Activated CD8-positive, alpha-beta memory T cell treated with anti-CD3 and anti-CD28 coated beads, Interleukin-2, amount 10 ng/mL, durations not matched to agents 7 days and 5 days (primary cell): ENCODE data around the gene RNF125. TPM values are rescaled to one million over a fixed set of nuclear protein-coding genes. Genes with fewer than 3 reads are reported as not detected.

Experiments used
- ATAC-seq: fragments of 150-1000 bp; cut with Tn5 transposase; one replicate; pipeline ENCODE4 v1.10.0; 2021; ENCODE audit warnings: moderate library complexity
- CTCF ChIA-PET: fragments of 350-600 bp; sonication (Branson Sonifier 250); formaldehyde crosslinking; loops from one replicate; lab custom pipeline; 2021; ENCODE audit warnings: antibody characterized with exemption; lab: Charles Lee
- DNase-seq: peaks from one replicate; pipeline ENCODE4 v3.0.0-alpha.2; 2020
- H3K27ac Mint-ChIP-seq: one replicate; pipeline ENCODE4 v1.8.0; 2021; ENCODE audit warnings: mild to moderate bottlenecking, mixed read lengths
- H3K27me3 Mint-ChIP-seq: one replicate; pipeline ENCODE4 v1.8.0; 2021; ENCODE audit warnings: mixed read lengths
- H3K36me3 Mint-ChIP-seq: one replicate; pipeline ENCODE4 v1.8.0; 2021; ENCODE audit warnings: mild to moderate bottlenecking, mixed read lengths
- H3K4me1 Mint-ChIP-seq: one replicate; pipeline ENCODE4 v1.8.0; 2021; ENCODE audit warnings: mixed read lengths
- H3K4me3 Mint-ChIP-seq: one replicate; pipeline ENCODE4 v1.8.0; 2021; ENCODE audit warnings: mild to moderate bottlenecking, moderate library complexity, mixed read lengths
- H3K9me3 Mint-ChIP-seq: one replicate; pipeline ENCODE4 v1.8.0; 2022; ENCODE audit warnings: low read depth, mixed read lengths
- total RNA-seq, 2 experiments: library from RNA; stranded (reverse); gene quantifications; one replicate each; pipeline ENCODE4 v1.2.3, GENCODE V29; 2021

RNF125 gene
- total RNA-seq: 10 to 100 TPM; 26.1 to 31.9 TPM

- H3K36me3 Mint-ChIP-seq: peaks cover 19% of the 10 kb centered on the region
- peak; percentile 94 for DNase-seq
- peak within 1 kb of the TSS; percentile 96 for H3K4me3 Mint-ChIP-seq
- peaks cover 2% of the 10 kb centered on the region for H3K27me3 Mint-ChIP-seq
- CTCF ChIA-PET: interaction anchor here (0.5 to 3.2 kb wide), 20 partner anchors 8 to 98 kb away, joined by 3 to 42 read pairs (median 7); partner anchors contain the start of genes RNF138 and TRAPPC8
- peak; percentile 81 for ATAC-seq
- no peaks in the 10 kb centered on the region for H3K9me3 Mint-ChIP-seq
- H3K4me1 Mint-ChIP-seq: peaks cover 38% of the 10 kb centered on the region
- H3K27ac Mint-ChIP-seq: peak within 1 kb of the TSS; percentile 98
These were observed at the start of gene RNF125 for GRCh38 chr18:32018331-32019250. Gene RNF125, plus strand, starts transcription at chr18:32018825. Its CDS starts 39 bp downstream, at chr18:32018864.

- Mint-ChIP-seq H3K9me3 (peaks cover 17% of the 10 kb centered on the region), H3K27me3 (no peaks in the 10 kb centered on the region), H3K27ac (no peak overlapping the region), H3K4me1 (no peaks in the 10 kb centered on the region), H3K36me3 (peaks cover 12% of the 10 kb centered on the region), H3K4me3 (no peak overlapping the region)
- DNase-seq: no peak
- CTCF ChIA-PET: no interaction called here
- ATAC-seq: no peak
These were observed 48.0 kb upstream of the RNF125 start for GRCh38 chr18:31970617-31971016.

GRCh38 chr18:31973929-31974546 lies 44.6 kb upstream of the RNF125 start:
- Mint-ChIP-seq H3K9me3 (peaks cover 20% of the 10 kb centered on the region), H3K4me1 (no peaks in the 10 kb centered on the region), H3K36me3 (peaks cover 16% of the 10 kb centered on the region), H3K27me3 (no peaks in the 10 kb centered on the region), H3K27ac (no peak overlapping the region), H3K4me3 (no peak overlapping the region)
- no peak for DNase-seq
- ATAC-seq: no peak
- CTCF ChIA-PET: interaction anchor here (1.3 kb wide), 1 partner anchor 252 kb away, joined by 3 read pairs; no protein-coding TSS in a partner anchor

- peaks cover 20% of the 10 kb centered on the region for H3K9me3 Mint-ChIP-seq
- H3K4me1 Mint-ChIP-seq: no peaks in the 10 kb centered on the region
- H3K27me3 Mint-ChIP-seq: no peaks in the 10 kb centered on the region
- DNase-seq (no peak), ATAC-seq (no peak)
- no peak overlapping the region for H3K27ac Mint-ChIP-seq
- no peak overlapping the region for H3K4me3 Mint-ChIP-seq
- peaks cover 19% of the 10 kb centered on the region for H3K36me3 Mint-ChIP-seq
- CTCF ChIA-PET: interaction anchor here (1.0 kb wide), 1 partner anchor 252 kb away, joined by 4 read pairs; no protein-coding TSS in a partner anchor
These were observed 42.4 kb upstream of the RNF125 start for GRCh38 chr18:31976242-31976641.

GRCh38 chr18:31977270-31977872 lies 41.3 kb upstream of the RNF125 start:
- H3K4me1 Mint-ChIP-seq: no peaks in the 10 kb centered on the region
- DNase-seq: no peak
- ATAC-seq: peak; percentile 39
- no peaks in the 10 kb centered on the region for H3K27me3 Mint-ChIP-seq
- H3K9me3 Mint-ChIP-seq: peaks cover 18% of the 10 kb centered on the region
- H3K27ac Mint-ChIP-seq: no peak overlapping the region
- H3K4me3 Mint-ChIP-seq: no peak overlapping the region
- peaks cover 18% of the 10 kb centered on the region for H3K36me3 Mint-ChIP-seq
- CTCF ChIA-PET: interaction anchor here (0.7 to 1.1 kb wide), 5 partner anchors 11 to 253 kb away, joined by 3 to 4 read pairs (median 4); no protein-coding TSS in a partner anchor

GRCh38 chr18:31978616-31979015 lies 40.0 kb upstream of the RNF125 start:
- DNase-seq (no peak), ATAC-seq (no peak)
- CTCF ChIA-PET: no interaction called here
- H3K9me3 Mint-ChIP-seq: peaks cover 18% of the 10 kb centered on the region
- peaks cover 18% of the 10 kb centered on the region for H3K36me3 Mint-ChIP-seq
- H3K4me1 Mint-ChIP-seq: no peaks in the 10 kb centered on the region
- H3K4me3 Mint-ChIP-seq: no peak overlapping the region
- H3K27me3 Mint-ChIP-seq: no peaks in the 10 kb centered on the region
- no peak overlapping the region for H3K27ac Mint-ChIP-seq

- Mint-ChIP-seq H3K36me3 (peaks cover 11% of the 10 kb centered on the region), H3K27ac (no peak overlapping the region), H3K27me3 (no peaks in the 10 kb centered on the region), H3K4me3 (no peak overlapping the region), H3K9me3 (peaks cover 9% of the 10 kb centered on the region), H3K4me1 (peaks cover 3% of the 10 kb centered on the region)
- DNase-seq (no peak), ATAC-seq (no peak)
- CTCF ChIA-PET: interaction anchor here (0.8 kb wide), 1 partner anchor 88 kb away, joined by 3 read pairs; no protein-coding TSS in a partner anchor
These were observed 38.9 kb upstream of the RNF125 start for GRCh38 chr18:31979714-31980113.

- H3K27ac Mint-ChIP-seq: no peak overlapping the region
- DNase-seq (no peak), ATAC-seq (no peak)
- H3K4me1 Mint-ChIP-seq: peaks cover 3% of the 10 kb centered on the region
- H3K36me3 Mint-ChIP-seq: peaks cover 7% of the 10 kb centered on the region
- H3K27me3 Mint-ChIP-seq: no peaks in the 10 kb centered on the region
- CTCF ChIA-PET: no interaction called here
- H3K4me3 Mint-ChIP-seq: no peak overlapping the region
- H3K9me3 Mint-ChIP-seq: peaks cover 4% of the 10 kb centered on the region
These were observed 37.8 kb upstream of the RNF125 start for GRCh38 chr18:31980863-31981262.

GRCh38 chr18:31983020-31983419 lies 35.6 kb upstream of the RNF125 start:
- CTCF ChIA-PET: no interaction called here
- Mint-ChIP-seq H3K9me3 (peaks cover 4% of the 10 kb centered on the region), H3K27ac (no peak overlapping the region), H3K36me3 (peaks cover 7% of the 10 kb centered on the region), H3K27me3 (no peaks in the 10 kb centered on the region), H3K4me1 (peaks cover 3% of the 10 kb centered on the region), H3K4me3 (no peak overlapping the region)
- ATAC-seq: no peak
- DNase-seq: no peak

GRCh38 chr18:31983976-31984375 lies 34.6 kb upstream of the RNF125 start:
- Mint-ChIP-seq H3K27me3 (no peaks in the 10 kb centered on the region), H3K4me1 (peaks cover 3% of the 10 kb centered on the region), H3K4me3 (no peak overlapping the region), H3K36me3 (peaks cover 4% of the 10 kb centered on the region), H3K9me3 (peaks cover under 1% of the 10 kb centered on the region), H3K27ac (no peak overlapping the region)
- ATAC-seq: no peak
- CTCF ChIA-PET: no interaction called here
- DNase-seq: no peak

- ATAC-seq (no peak), DNase-seq (no peak)
- CTCF ChIA-PET: no interaction called here
- Mint-ChIP-seq H3K36me3 (no peaks in the 10 kb centered on the region), H3K27ac (no peak overlapping the region), H3K9me3 (no peaks in the 10 kb centered on the region), H3K4me3 (no peak overlapping the region), H3K27me3 (no peaks in the 10 kb centered on the region), H3K4me1 (no peaks in the 10 kb centered on the region)
These were observed 27.8 kb upstream of the RNF125 start for GRCh38 chr18:31990823-31991222.

- CTCF ChIA-PET: interaction anchor here (1.0 kb wide), 1 partner anchor 9 kb away, joined by 3 read pairs; no protein-coding TSS in a partner anchor
- ATAC-seq: no peak
These were observed 22.6 kb upstream of the RNF125 start for GRCh38 chr18:31996007-31996406.

GRCh38 chr18:31998880-31999412 lies 19.7 kb upstream of the RNF125 start:
- CTCF ChIA-PET: interaction anchor here (1.4 kb wide), 1 partner anchor 15 kb away, joined by 3 read pairs; no protein-coding TSS in a partner anchor
- no peaks in the 10 kb centered on the region for H3K27me3 Mint-ChIP-seq
- no peak for DNase-seq
- no peak overlapping the region for H3K4me3 Mint-ChIP-seq
- no peak overlapping the region for H3K27ac Mint-ChIP-seq
- no peaks in the 10 kb centered on the region for H3K9me3 Mint-ChIP-seq
- ATAC-seq: no peak
- no peaks in the 10 kb centered on the region for H3K36me3 Mint-ChIP-seq
- H3K4me1 Mint-ChIP-seq: peaks cover 4% of the 10 kb centered on the region

More at GRCh38 chr18:31996007-31996406, 22.6 kb upstream of the RNF125 start:
- H3K27ac Mint-ChIP-seq: no peak overlapping the region
- H3K4me3 Mint-ChIP-seq: no peak overlapping the region
- no peak for DNase-seq
- no peaks in the 10 kb centered on the region for H3K4me1 Mint-ChIP-seq
- no peaks in the 10 kb centered on the region for H3K27me3 Mint-ChIP-seq
- H3K9me3 Mint-ChIP-seq: no peaks in the 10 kb centered on the region
- H3K36me3 Mint-ChIP-seq: no peaks in the 10 kb centered on the region
